Right hindlimb (tissue), 1 donor: Measurements from ENCODE around the gene FAM13A.
"Not testable (repeated sequence)": the region's sequence is repeated elsewhere in the genome, so short reads cannot be mapped to it uniquely, and the experiment has no call there.

Source experiments
- DNase-seq: peaks from one replicate; pipeline ENCODE4 v3.0.0-alpha.2; 2018

FAM13A gene

GRCh38 chr4:88998001-88998400, 59.0 kb downstream of the FAM13A start:
- no peak for DNase-seq

- no peak for DNase-seq
Observed at GRCh38 chr4:88995874-88996273, 61.1 kb downstream of the FAM13A start.

- not testable (repeated sequence) for DNase-seq
Observed at GRCh38 chr4:88995257-88995656, 61.7 kb downstream of the FAM13A start.

GRCh38 chr4:88993246-88993645, 63.7 kb downstream of the FAM13A start:
- DNase-seq = no peak

- DNase-seq = no peak
Observed at GRCh38 chr4:88991746-88992145, 65.2 kb downstream of the FAM13A start.

- no peak for DNase-seq
Observed at GRCh38 chr4:88989990-88990389, 67.0 kb downstream of the FAM13A start.

GRCh38 chr4:88985088-88985773, 71.8 kb downstream of the FAM13A start:
- no peak for DNase-seq

- no peak for DNase-seq
Observed at GRCh38 chr4:88982757-88983156, 74.2 kb downstream of the FAM13A start.

GRCh38 chr4:88981993-88982392, 75.0 kb downstream of the FAM13A start:
- DNase-seq = no peak

GRCh38 chr4:88981556-88981955, 75.4 kb downstream of the FAM13A start:
- DNase-seq = no peak

GRCh38 chr4:88979276-88979675, 77.7 kb downstream of the FAM13A start:
- DNase-seq = no peak

- DNase-seq = no peak
Observed at GRCh38 chr4:88976775-88977035, 80.3 kb downstream of the FAM13A start.

- no peak for DNase-seq
Observed at GRCh38 chr4:88975958-88976774, 80.8 kb downstream of the FAM13A start.

- DNase-seq = no peak
Observed at GRCh38 chr4:88971536-88971935, 85.4 kb downstream of the FAM13A start.

- no peak for DNase-seq
Observed at GRCh38 chr4:88969746-88970145, 87.2 kb downstream of the FAM13A start.

- no peak for DNase-seq
Observed at GRCh38 chr4:88969271-88969670, 87.7 kb downstream of the FAM13A start.

- no peak for DNase-seq
Observed at GRCh38 chr4:88967883-88968331, 89.1 kb downstream of the FAM13A start.

- DNase-seq = no peak
Observed at GRCh38 chr4:88965053-88965452, 91.9 kb downstream of the FAM13A start.

- no peak for DNase-seq
Observed at GRCh38 chr4:88964450-88964849, 92.5 kb downstream of the FAM13A start.

GRCh38 chr4:88963817-88964216, 93.2 kb downstream of the FAM13A start:
- DNase-seq = no peak

GRCh38 chr4:88962396-88962795, 94.6 kb downstream of the FAM13A start:
- no peak for DNase-seq

GRCh38 chr4:88960576-88960975, 96.4 kb downstream of the FAM13A start:
- DNase-seq = no peak

- DNase-seq = no peak
Observed at GRCh38 chr4:88958080-88958479, 98.9 kb downstream of the FAM13A start.

- DNase-seq = no peak
Observed at GRCh38 chr4:88957570-88957969, 99.4 kb downstream of the FAM13A start.
